ENCODE data around the gene FYN.

GRCh38 chr6:111750153-111750552 lies 123.1 kb downstream of the FYN start:
- no peak for TF ChIP-seq POLR2A (IDR thresholded peaks at IDR 0.05)
- no peak for TF ChIP-seq CTCF (IDR thresholded peaks at IDR 0.05)
- TF ChIP-seq POLR2AphosphoS5 (IDR thresholded peaks at IDR 0.05): no peak
